Prostate gland (tissue), 2 donors: ENCODE measurements around the gene RAB11B.
"Not testable (repeated sequence)": the region's sequence is repeated elsewhere in the genome, so short reads cannot be mapped to it uniquely, and the experiment has no call there.

Source experiments
- POLR2A ChIP-seq: fragments of 450-650 bp; IDR thresholded peaks from one replicate; pipeline ENCODE4 v1.6.1; 2016; ENCODE audit warnings: antibody characterized with exemption, mild to moderate bottlenecking
- TF ChIP-seq, protein P1 (sequence below), 4 experiments: fragments of 200-600 bp in 2 of 4; fragments of 450-650 bp in 2 of 4; sonication (generic) in 2 of 4; IDR thresholded peaks; 1 replicate in 3 of 4; 2 replicates in 1 of 4; pipeline ENCODE4 v1.5.1; 2016 to 2019; ENCODE audit warnings: antibody characterized with exemption in 4 of 4, mild to moderate bottlenecking in 2 of 4, moderate library complexity in 2 of 4

DNA sequence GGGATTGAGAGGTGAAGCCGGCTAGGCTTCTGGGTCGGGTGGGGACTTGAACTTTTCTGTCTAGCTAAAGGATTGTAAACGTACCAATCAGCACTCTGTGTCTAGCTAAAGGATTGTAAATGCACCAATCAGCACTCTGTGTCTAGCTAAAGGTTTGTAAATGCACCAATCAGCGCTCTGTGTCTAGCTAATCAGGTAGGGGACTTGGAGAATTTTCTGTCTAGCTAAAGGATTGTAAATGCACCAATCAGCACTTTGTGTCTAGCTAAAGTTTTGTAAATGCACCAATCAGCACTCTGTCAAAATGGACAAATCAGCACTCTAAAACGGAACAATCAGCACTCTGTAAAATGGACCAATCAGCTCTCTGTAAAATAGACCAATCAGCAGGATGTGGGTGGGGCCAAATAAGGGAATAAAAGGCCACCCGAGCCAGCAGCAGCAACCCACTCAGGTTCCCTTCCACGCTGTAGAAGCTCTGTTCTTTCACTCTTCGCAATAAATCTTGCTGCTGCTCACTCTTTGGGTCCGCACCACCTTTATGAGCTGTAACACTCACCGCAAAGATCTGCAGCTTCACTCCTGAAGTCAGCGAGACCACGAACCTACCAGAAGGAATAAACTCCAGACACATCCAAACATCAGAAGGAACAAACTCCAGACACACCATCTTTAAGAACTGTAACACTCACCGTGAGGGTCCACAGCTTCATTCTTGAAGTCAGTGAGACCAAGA, 10.8 kb upstream of the RAB11B start:
- TF ChIP-seq POLR2A, result not testable (repeated sequence)
- TF ChIP-seq, protein P1, sequence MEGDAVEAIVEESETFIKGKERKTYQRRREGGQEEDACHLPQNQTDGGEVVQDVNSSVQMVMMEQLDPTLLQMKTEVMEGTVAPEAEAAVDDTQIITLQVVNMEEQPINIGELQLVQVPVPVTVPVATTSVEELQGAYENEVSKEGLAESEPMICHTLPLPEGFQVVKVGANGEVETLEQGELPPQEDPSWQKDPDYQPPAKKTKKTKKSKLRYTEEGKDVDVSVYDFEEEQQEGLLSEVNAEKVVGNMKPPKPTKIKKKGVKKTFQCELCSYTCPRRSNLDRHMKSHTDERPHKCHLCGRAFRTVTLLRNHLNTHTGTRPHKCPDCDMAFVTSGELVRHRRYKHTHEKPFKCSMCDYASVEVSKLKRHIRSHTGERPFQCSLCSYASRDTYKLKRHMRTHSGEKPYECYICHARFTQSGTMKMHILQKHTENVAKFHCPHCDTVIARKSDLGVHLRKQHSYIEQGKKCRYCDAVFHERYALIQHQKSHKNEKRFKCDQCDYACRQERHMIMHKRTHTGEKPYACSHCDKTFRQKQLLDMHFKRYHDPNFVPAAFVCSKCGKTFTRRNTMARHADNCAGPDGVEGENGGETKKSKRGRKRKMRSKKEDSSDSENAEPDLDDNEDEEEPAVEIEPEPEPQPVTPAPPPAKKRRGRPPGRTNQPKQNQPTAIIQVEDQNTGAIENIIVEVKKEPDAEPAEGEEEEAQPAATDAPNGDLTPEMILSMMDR (IDR thresholded peaks at IDR 0.05), result not testable (repeated sequence)
